ENCODE results near the gene PIGV. TPM values are rescaled to one million over a fixed set of nuclear protein-coding genes. Genes with fewer than 3 reads are reported as not detected.

The PIGV gene
- total and polyA plus RNA-seq, 8 donors, result 0.87 to 30.8 (median 7.0) TPM; not detected in 1

GRCh38 chr1:26827106-26827604, 39.4 kb downstream of the PIGV start:
- Histone ChIP-seq H3K27me3 (no peaks in the 10 kb centered on the region), H3K4me3 (peak overlapping the region; percentile 79 to 94 (median 80)), H3K9me3 (no peaks in the 10 kb centered on the region), H3K4me1 (peaks cover 32 to 61% (median 53%) of the 10 kb centered on the region in 4 donors), H3K27ac (peak overlapping the region; percentile 74 to 89 (median 84)), H3K36me3 (peaks cover 0 to 14% (median 8%) of the 10 kb centered on the region in 4 donors)
- TF ChIP-seq CTCF (IDR thresholded peaks at IDR 0.05) (no peak), POLR2A (IDR thresholded peaks at IDR 0.05) (no peak), EP300 (IDR thresholded peaks at IDR 0.05) (no peak), POLR2AphosphoS5 (IDR thresholded peaks at IDR 0.05) (no peak)
- WGBS, 5 donors, result 1 to 4% (median 2%) methylated on average over 9 to 17 of the region's 17 CpGs
- intact Hi-C loops (cut with DNase I; ENCODE audit: low total_unique reads), result no loop called here
- no peak for DNase-seq

GRCh38 chr1:26827663-26828062, 39.9 kb downstream of the PIGV start:
- H3K4me1 ChIP-seq, result peaks cover 32 to 61% (median 55%) of the 10 kb centered on the region in 4 donors
- no peaks in the 10 kb centered on the region for H3K27me3 ChIP-seq
- H3K27ac ChIP-seq, result peak overlapping the region; percentile 74 to 89 (median 84)
- intact Hi-C loops (cut with DNase I; ENCODE audit: low total_unique reads), result no loop called here
- 32 to 44% (median 38%) methylated on average over 11 of the region's 11 CpGs for WGBS, 5 donors
- DNase-seq, result peak in 1 of 2 donors; percentile 53
- H3K36me3 ChIP-seq, result peaks cover 4 to 19% (median 13%) of the 10 kb centered on the region in 4 donors
- no peak for TF ChIP-seq EP300 (IDR thresholded peaks at IDR 0.05)
- TF ChIP-seq POLR2A (IDR thresholded peaks at IDR 0.05), result no peak
- TF ChIP-seq POLR2AphosphoS5 (IDR thresholded peaks at IDR 0.05), result no peak
- TF ChIP-seq CTCF (IDR thresholded peaks at IDR 0.05), result no peak
- peak overlapping the region; percentile 79 to 94 (median 80) for H3K4me3 ChIP-seq
- no peaks in the 10 kb centered on the region for H3K9me3 ChIP-seq

GRCh38 chr1:26828411-26828991, 40.8 kb downstream of the PIGV start:
- peak overlapping the region in 2 of 4 donors; percentile 80 to 94 for H3K4me3 ChIP-seq
- no peaks in the 10 kb centered on the region for H3K27me3 ChIP-seq
- H3K4me1 ChIP-seq, result peaks cover 32 to 67% (median 59%) of the 10 kb centered on the region in 4 donors
- no peak for TF ChIP-seq POLR2AphosphoS5 (IDR thresholded peaks at IDR 0.05)
- peak; percentile 34 to 39 for DNase-seq
- H3K9me3 ChIP-seq, result no peaks in the 10 kb centered on the region
- peak overlapping the region in 4 of 5 donors; percentile 74 to 88 (median 84) for H3K27ac ChIP-seq
- H3K36me3 ChIP-seq, result peaks cover 13 to 27% (median 21%) of the 10 kb centered on the region in 4 donors
- intact Hi-C loops (cut with DNase I; ENCODE audit: low total_unique reads), result no loop called here
- 33 to 43% (median 34%) methylated on average over 4 of the region's 4 CpGs for WGBS, 5 donors

- Histone ChIP-seq H3K4me1 (peaks cover 32 to 73% (median 66%) of the 10 kb centered on the region in 4 donors), H3K36me3 (peaks cover 13 to 36% (median 30%) of the 10 kb centered on the region in 4 donors), H3K27me3 (no peaks in the 10 kb centered on the region), H3K4me3 (peak overlapping the region in 2 of 4 donors; percentile 80 to 94), H3K27ac (peak overlapping the region in 4 of 5 donors; percentile 74 to 88 (median 84)), H3K9me3 (no peaks in the 10 kb centered on the region)
- WGBS, 5 donors, result 85 to 91% (median 90%) methylated on average over 6 of the region's 6 CpGs
- DNase-seq, result no peak
- intact Hi-C loops (cut with DNase I; ENCODE audit: low total_unique reads), result no loop called here
- TF ChIP-seq CTCF (IDR thresholded peaks at IDR 0.05) (no peak), EP300 (IDR thresholded peaks at IDR 0.05) (no peak)
Measured at GRCh38 chr1:26829184-26829911, 41.6 kb downstream of the PIGV start.

All from stomach (tissue), 9 donors.